DMS79 (cell line): ENCODE results near the gene UBALD1.

ENCODE experiments used
- DNase-seq: peaks from one replicate; lab custom pipeline; 2025; lab: John Stamatoyannopoulos, UW

Gene UBALD1

GRCh38 chr16:4616047-4616811 is 1.5 kb upstream of the UBALD1 start:
- peak; percentile 99 for DNase-seq

GRCh38 chr16:4615384-4616046 is 827 bp upstream of the UBALD1 start:
- no peak for DNase-seq

- DNase-seq = no peak
These were observed 785 bp downstream of the UBALD1 start for GRCh38 chr16:4613636-4614570.

- DNase-seq = no peak
These were observed 1.6 kb downstream of the UBALD1 start for GRCh38 chr16:4612977-4613635.

GRCh38 chr16:4612474-4612931 is 2.2 kb downstream of the UBALD1 start:
- DNase-seq = no peak

GRCh38 chr16:4611337-4612021 is 3.2 kb downstream of the UBALD1 start:
- DNase-seq = no peak

- DNase-seq = no peak
These were observed 4.4 kb downstream of the UBALD1 start for GRCh38 chr16:4610011-4611005.

GRCh38 chr16:4609200-4610010 is 5.3 kb downstream of the UBALD1 start:
- DNase-seq = no peak

GRCh38 chr16:4608704-4608980 is 6.0 kb downstream of the UBALD1 start:
- no peak for DNase-seq

GRCh38 chr16:4607841-4608703 is 6.6 kb downstream of the UBALD1 start:
- no peak for DNase-seq

- peak; percentile 71 for DNase-seq
These were observed 8.3 kb downstream of the UBALD1 start for GRCh38 chr16:4606354-4606753.

- DNase-seq = no peak
These were observed 10.3 kb downstream of the UBALD1 start for GRCh38 chr16:4604401-4604800.

- DNase-seq = no peak
These were observed 11.0 kb downstream of the UBALD1 start for GRCh38 chr16:4603624-4604170.

GRCh38 chr16:4602331-4602730 is 12.4 kb downstream of the UBALD1 start:
- no peak for DNase-seq

- DNase-seq = no peak
These were observed 12.9 kb downstream of the UBALD1 start for GRCh38 chr16:4601864-4602186.

- peak; percentile 72 for DNase-seq
These were observed 13.4 kb downstream of the UBALD1 start for GRCh38 chr16:4601036-4601863.

- DNase-seq = no peak
These were observed 15.1 kb downstream of the UBALD1 start for GRCh38 chr16:4599545-4599944.
